Stimulated activated naive CD8-positive, alpha-beta T cell treated with anti-CD3 and anti-CD28 coated beads, Interleukin-15, Interleukin-2, amounts not matched to agents 100 ng/mL and 50 ng/mL, for 24 hours (primary cell): ENCODE data around the gene CPLANE1.
A peak's percentile ranks its signal among the peaks of the same experiment; 100 is the strongest.
"Not testable (repeated sequence)": the region's sequence is repeated elsewhere in the genome, so short reads cannot be mapped to it uniquely, and the experiment has no call there.

ENCODE experiments used
- H3K27ac Mint-ChIP-seq: one replicate; pipeline ENCODE4 v1.8.0; 2021; ENCODE audit warnings: mild to moderate bottlenecking, mixed read lengths
- H3K27me3 Mint-ChIP-seq: one replicate; pipeline ENCODE4 v1.8.0; 2021; ENCODE audit warnings: mixed read lengths
- H3K36me3 Mint-ChIP-seq: one replicate; pipeline ENCODE4 v1.8.0; 2021; ENCODE audit warnings: low read depth, mixed read lengths
- H3K4me1 Mint-ChIP-seq: one replicate; pipeline ENCODE4 v1.8.0; 2021; ENCODE audit warnings: low read depth, mixed read lengths
- H3K4me3 Mint-ChIP-seq: one replicate; pipeline ENCODE4 v1.8.0; 2021; ENCODE audit warnings: mild to moderate bottlenecking, mixed read lengths
- H3K9me3 Mint-ChIP-seq: one replicate; pipeline ENCODE4 v1.8.0; 2021; ENCODE audit warnings: mixed read lengths

CPLANE1 gene

DNA sequence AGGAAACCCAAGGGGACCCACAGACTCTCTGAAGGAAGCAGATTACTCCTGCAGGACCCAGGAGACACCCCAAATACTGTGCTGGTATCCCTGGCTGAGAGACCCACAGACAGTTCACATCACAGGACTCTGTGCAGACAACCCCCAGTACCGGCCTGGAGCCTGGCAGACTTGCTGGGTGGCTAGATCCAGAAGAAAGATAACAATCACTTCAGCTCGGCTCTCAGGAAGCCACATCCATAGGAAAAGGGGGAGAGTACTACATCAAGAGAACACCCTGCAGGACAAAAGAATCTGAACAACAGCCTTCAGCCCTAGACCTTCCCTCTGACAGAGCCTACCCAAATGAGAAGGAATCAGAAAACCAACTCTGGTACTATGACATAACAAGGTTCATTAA lies 166.2 kb downstream of the CPLANE1 start:
- peaks cover 39% of the 10 kb centered on the region for H3K36me3 Mint-ChIP-seq
- not testable (repeated sequence) for H3K4me1 Mint-ChIP-seq, H3K4me3 Mint-ChIP-seq, H3K27me3 Mint-ChIP-seq, H3K27ac Mint-ChIP-seq, H3K9me3 Mint-ChIP-seq

DNA sequence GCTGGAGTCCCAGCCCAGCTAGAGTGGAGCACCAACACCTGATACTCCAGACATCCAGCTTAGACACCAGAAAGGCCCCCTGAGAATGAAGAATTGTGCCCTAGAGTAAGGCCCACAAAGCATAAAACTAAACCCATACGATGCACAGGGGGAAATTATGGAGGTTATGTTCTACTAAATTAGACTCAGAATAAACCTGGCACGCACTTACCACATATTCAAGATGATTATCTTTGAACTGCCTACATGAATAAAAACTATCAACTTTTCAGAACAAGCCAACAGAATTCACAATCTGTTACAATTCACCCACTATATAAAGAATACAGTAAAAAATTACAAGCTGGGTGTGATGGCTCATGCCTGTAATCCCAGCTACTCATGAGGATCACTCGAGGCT lies 168.5 kb downstream of the CPLANE1 start:
- peaks cover 32% of the 10 kb centered on the region for H3K36me3 Mint-ChIP-seq
- no peaks in the 10 kb centered on the region for H3K4me1 Mint-ChIP-seq
- H3K27me3 Mint-ChIP-seq = no peaks in the 10 kb centered on the region
- no peaks in the 10 kb centered on the region for H3K9me3 Mint-ChIP-seq
- H3K4me3 Mint-ChIP-seq = no peak overlapping the region
- no peak overlapping the region for H3K27ac Mint-ChIP-seq

DNA sequence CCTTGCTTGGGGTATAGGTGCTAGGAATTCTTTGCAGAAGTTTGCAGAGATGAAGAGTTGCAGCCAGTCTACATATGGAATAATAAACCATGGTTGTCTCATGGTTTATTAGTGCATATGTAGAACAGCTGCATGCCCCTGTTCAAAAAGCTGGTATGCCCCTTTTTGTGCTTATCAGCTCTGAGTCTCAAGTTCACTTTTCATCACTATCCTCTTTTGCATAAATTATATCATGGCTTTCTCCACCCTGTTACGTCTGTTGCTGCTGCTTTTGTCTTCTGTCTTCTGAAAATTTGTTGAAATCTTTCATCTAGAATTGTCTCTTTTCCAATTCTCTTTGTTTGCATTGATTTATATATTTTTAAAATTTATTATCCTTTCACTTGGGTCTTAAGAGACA lies 172.0 kb downstream of the CPLANE1 start:
- H3K4me1 Mint-ChIP-seq = no peaks in the 10 kb centered on the region
- H3K27me3 Mint-ChIP-seq = no peaks in the 10 kb centered on the region
- no peak overlapping the region for H3K27ac Mint-ChIP-seq
- H3K36me3 Mint-ChIP-seq = peaks cover 19% of the 10 kb centered on the region
- H3K9me3 Mint-ChIP-seq = no peaks in the 10 kb centered on the region
- no peak overlapping the region for H3K4me3 Mint-ChIP-seq

DNA sequence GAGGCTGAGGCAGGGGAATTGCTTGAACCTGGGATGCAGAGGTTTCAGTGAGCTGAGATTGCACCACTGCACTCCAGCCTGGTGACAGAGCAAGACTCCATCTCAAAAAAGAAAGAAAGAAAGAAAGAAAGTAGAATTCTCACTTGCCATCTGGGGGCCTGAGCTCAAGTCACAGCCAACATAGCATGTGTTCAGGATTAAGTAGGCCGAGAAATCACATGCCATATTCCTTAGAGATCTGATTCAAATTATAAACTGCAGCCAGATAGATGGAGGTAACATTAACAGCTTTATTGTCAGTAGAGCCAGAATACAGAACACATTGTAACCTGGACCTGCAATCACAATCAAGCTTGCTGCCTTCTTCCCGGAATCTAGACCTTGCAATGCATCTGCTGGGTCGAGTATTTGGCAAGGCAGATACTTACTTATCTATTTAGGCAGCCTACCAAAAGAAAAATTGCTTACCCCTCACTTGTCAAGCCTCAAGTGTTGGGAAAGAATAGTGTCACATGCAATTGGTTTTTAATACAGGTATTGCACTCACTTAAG lies 173.7 kb downstream of the CPLANE1 start:
- Mint-ChIP-seq H3K36me3 (peaks cover 17% of the 10 kb centered on the region), H3K9me3 (no peaks in the 10 kb centered on the region), H3K27ac (no peak overlapping the region), H3K4me1 (no peaks in the 10 kb centered on the region), H3K27me3 (no peaks in the 10 kb centered on the region), H3K4me3 (no peak overlapping the region)

DNA sequence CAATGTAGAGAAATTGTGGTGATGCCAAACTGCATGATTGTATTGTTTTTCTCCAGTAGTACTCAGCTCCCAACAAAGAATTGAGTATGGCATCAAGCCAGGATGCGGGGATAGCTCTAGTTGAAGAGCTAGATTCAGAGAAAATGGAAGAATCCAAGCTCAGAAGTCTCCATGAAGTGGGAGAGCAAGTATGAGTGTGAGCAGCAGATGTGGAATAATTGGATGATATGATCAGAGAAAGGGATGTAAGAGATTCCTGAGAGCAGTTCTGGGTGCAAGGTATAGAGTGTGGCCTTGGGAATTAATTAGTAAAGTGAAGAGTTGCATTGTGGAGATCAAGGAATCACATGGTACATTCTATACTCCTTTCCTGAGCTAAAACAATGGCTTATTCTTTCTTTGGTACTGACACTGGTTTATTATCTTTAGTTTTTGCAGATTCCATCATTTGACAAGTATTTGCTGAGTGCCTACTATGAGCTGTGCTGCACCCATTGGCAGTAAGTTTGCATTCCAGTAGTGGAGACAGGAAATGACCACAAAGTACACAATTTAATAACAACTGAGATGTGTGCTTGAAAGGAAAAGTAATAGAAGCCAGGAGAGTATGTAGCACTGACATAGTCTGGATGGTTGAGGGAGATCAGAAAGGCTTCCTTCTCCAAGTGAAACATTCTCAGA lies 177.1 kb downstream of the CPLANE1 start:
- Mint-ChIP-seq H3K27ac (no peak overlapping the region), H3K4me1 (no peaks in the 10 kb centered on the region), H3K36me3 (peaks cover 4% of the 10 kb centered on the region), H3K4me3 (no peak overlapping the region), H3K27me3 (no peaks in the 10 kb centered on the region), H3K9me3 (no peaks in the 10 kb centered on the region)

DNA sequence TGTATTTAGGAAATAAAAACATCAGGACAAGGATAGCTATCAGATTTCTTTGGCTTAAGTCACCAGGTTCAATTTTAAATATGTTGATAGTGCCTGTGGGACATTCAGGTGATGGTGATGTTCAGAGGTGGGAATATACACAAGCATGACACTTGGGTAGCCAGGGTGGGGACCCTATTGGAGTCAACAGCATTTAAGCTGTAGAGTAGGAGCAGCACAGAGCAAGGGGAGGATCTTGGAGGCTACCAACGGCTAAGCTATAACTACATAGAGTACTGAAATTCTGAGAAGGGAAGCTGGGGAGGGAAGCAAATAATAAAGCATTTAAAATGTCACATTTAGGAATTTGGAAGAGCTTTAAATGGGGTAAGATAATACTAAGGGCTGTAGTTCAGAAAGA lies 177.7 kb downstream of the CPLANE1 start:
- H3K4me1 Mint-ChIP-seq = no peaks in the 10 kb centered on the region
- H3K27ac Mint-ChIP-seq = no peak overlapping the region

DNA sequence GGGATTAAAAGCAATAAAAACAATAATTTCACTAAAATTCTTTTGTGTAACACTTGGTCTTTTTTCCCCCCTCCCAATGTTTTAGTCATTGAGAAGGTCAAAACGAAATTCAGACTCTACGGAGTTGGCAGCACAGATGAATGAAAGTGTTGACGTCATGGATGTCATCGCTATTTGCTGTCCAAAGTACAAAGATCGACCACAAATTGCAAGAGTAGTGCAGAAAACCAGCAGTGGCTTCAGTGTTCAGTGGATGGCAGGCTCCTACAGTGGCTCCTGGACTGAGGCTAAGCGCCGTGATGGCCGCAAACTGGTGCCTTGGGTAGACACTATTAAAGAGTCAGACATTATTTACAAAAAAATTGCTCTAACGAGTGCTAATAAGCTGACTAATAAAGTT lies 184.7 kb downstream of the CPLANE1 start:
- Mint-ChIP-seq H3K9me3 (no peaks in the 10 kb centered on the region), H3K27ac (no peak overlapping the region), H3K4me1 (no peaks in the 10 kb centered on the region), H3K36me3 (peaks cover 32% of the 10 kb centered on the region), H3K4me3 (no peak overlapping the region), H3K27me3 (no peaks in the 10 kb centered on the region)

More for the DNA sequence above, 177.7 kb downstream of the CPLANE1 start:
- Mint-ChIP-seq H3K36me3 (peaks cover under 1% of the 10 kb centered on the region), H3K4me3 (no peak overlapping the region), H3K27me3 (no peaks in the 10 kb centered on the region), H3K9me3 (no peaks in the 10 kb centered on the region)

DNA sequence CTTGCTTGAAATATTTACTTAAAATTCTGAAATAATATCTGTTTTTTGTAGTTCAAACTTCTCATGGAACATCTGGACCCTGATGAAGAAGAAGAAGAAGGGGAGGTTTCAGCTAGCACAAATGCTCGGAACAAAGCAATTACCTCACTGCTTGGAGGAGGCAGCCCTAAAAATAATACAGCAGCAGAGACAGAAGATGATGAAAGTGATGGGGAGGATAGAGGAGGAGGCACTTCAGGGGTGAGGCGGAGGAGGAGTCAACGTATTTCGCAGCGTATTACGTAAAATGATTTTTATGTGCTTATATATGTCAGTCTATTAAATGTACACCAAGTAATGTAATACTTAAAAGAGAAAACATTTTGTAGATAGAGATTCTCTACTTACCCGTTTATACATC lies 185.4 kb downstream of the CPLANE1 start:
- Mint-ChIP-seq H3K27ac (no peak overlapping the region), H3K9me3 (no peaks in the 10 kb centered on the region), H3K27me3 (no peaks in the 10 kb centered on the region), H3K36me3 (peaks cover 36% of the 10 kb centered on the region), H3K4me3 (no peak overlapping the region), H3K4me1 (no peaks in the 10 kb centered on the region)

DNA sequence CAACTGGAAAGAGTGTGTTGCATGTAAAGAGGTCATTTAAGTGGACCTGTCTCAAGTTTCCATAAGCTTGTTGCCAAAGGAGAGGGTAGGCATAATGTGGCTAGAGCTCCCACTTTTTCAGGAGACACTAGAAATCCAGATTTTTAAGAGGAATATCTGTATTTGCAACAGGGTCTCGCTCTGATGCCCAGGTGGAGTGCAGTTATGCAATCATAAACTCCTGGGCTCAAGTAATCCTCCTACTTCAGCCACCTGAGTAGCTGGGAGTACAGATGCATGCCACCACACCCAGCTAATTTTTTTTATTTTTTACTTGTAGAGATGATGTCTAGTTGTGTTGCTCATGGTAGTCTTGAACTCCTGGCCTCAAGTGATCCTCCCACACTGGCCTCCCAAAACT lies 189.1 kb downstream of the CPLANE1 start:
- Mint-ChIP-seq H3K27ac (no peak overlapping the region), H3K27me3 (no peaks in the 10 kb centered on the region), H3K4me3 (no peak overlapping the region), H3K4me1 (no peaks in the 10 kb centered on the region), H3K36me3 (peaks cover 51% of the 10 kb centered on the region), H3K9me3 (no peaks in the 10 kb centered on the region)

DNA sequence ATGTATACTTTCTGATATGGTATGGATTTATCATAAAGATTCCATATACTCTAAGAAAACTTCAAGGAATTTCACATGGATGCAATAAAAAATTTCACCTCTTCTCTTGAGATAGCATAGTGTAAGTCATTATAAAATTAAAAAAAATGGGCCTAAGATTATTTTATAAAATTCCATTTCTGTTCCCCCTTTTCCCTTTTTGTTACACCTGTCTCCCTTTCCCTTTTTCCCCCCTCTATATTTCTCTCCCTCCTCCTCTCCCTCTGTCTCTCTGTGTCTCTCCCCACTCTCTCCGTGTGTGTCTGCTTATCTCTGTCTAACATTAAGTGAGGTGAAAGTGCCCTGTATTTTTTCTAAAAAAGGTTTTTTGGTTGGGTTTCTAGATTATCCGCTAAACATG lies 192.4 kb downstream of the CPLANE1 start:
- H3K9me3 Mint-ChIP-seq = no peaks in the 10 kb centered on the region
- H3K27ac Mint-ChIP-seq = peak overlapping the region; percentile 1
- no peak overlapping the region for H3K4me3 Mint-ChIP-seq
- no peaks in the 10 kb centered on the region for H3K27me3 Mint-ChIP-seq
- H3K36me3 Mint-ChIP-seq = peaks cover 48% of the 10 kb centered on the region
- H3K4me1 Mint-ChIP-seq = no peaks in the 10 kb centered on the region
